CD8-positive, alpha-beta memory T cell (primary cell): Measurements from ENCODE around the gene MYL2. TPM values are rescaled to one million over a fixed set of nuclear protein-coding genes. Genes with fewer than 3 reads are reported as not detected.
"Not testable (repeated sequence)": the region's sequence is repeated elsewhere in the genome, so short reads cannot be mapped to it uniquely, and the experiment has no call there.

Source experiments
- CTCF ChIA-PET: fragments of 350-600 bp; sonication (Branson Sonifier 250); formaldehyde crosslinking; loops from one replicate; lab custom pipeline; 2021; ENCODE audit warnings: antibody characterized with exemption; lab: Charles Lee
- POLR2A ChIA-PET: fragments of 350-600 bp; sonication (Branson Sonifier 250); formaldehyde crosslinking; loops from one replicate; lab custom pipeline; 2021; ENCODE audit warnings: antibody characterized with exemption; lab: Charles Lee
- DNase-seq, 5 donors: peaks; one replicate each; pipeline versions ENCODE4 v3.0.0 to v3.0.0-alpha.2; 2020 to 2022; ENCODE audit warnings: mixed read lengths in 1 of 5
- H3K27ac ChIP-seq: one replicate; pipeline ENCODE4 v1.7.0; 2013; ENCODE audit warnings: low read depth, mild to moderate bottlenecking, low read length, moderate library complexity
- H3K27me3 ChIP-seq: 2 replicates; pipeline ENCODE4 v1.7.0; 2013; ENCODE audit warnings: low read length, mild to moderate bottlenecking; ENCODE audit not compliant: insufficient read depth, poor library complexity, severe bottlenecking
- H3K36me3 ChIP-seq: 2 replicates; pipeline ENCODE4 v1.7.0; 2013; ENCODE audit warnings: mild to moderate bottlenecking, low read length, moderate library complexity; ENCODE audit not compliant: insufficient read depth
- H3K4me1 ChIP-seq: 2 replicates; pipeline ENCODE4 v1.7.0; 2013; ENCODE audit warnings: mild to moderate bottlenecking, low read length, moderate library complexity; ENCODE audit not compliant: insufficient read depth
- H3K4me3 ChIP-seq: 2 replicates; pipeline ENCODE4 v1.7.0; 2013; ENCODE audit warnings: mild to moderate bottlenecking, low read length
- H3K9me3 ChIP-seq: 2 replicates; pipeline ENCODE4 v1.7.0; 2013; ENCODE audit warnings: mild to moderate bottlenecking, low read length
- H3K27ac Mint-ChIP-seq, 8 donors: one replicate each; pipeline ENCODE4 v1.8.0; 2020 to 2021; ENCODE audit warnings: mixed read lengths in 8 of 8, mild to moderate bottlenecking in 6 of 8, inconsistent platforms in 3 of 8, moderate library complexity in 3 of 8
- H3K27me3 Mint-ChIP-seq, 2 donors: one replicate each; pipeline ENCODE4 v1.8.0; 2020 to 2021; ENCODE audit warnings: mixed read lengths in 2 of 2, mild to moderate bottlenecking in 1 of 2, moderate library complexity in 1 of 2
- H3K36me3 Mint-ChIP-seq, 3 donors: one replicate each; pipeline ENCODE4 v1.8.0; 2020 to 2021; ENCODE audit warnings: mixed read lengths in 3 of 3, inconsistent platforms in 1 of 3, mild to moderate bottlenecking in 1 of 3
- H3K4me1 Mint-ChIP-seq, 3 donors: one replicate each; pipeline ENCODE4 v1.8.0; 2020 to 2021; ENCODE audit warnings: mixed read lengths in 3 of 3, inconsistent platforms in 1 of 3, mild to moderate bottlenecking in 1 of 3
- H3K4me3 Mint-ChIP-seq, 7 donors: one replicate each; pipeline ENCODE4 v1.8.0; 2020 to 2021; ENCODE audit warnings: mixed read lengths in 7 of 7, mild to moderate bottlenecking in 6 of 7, moderate library complexity in 4 of 7, inconsistent platforms in 2 of 7
- H3K9me3 Mint-ChIP-seq, 5 donors: one replicate each; pipeline ENCODE4 v1.8.0; 2020 to 2022; ENCODE audit warnings: mixed read lengths in 5 of 5, mild to moderate bottlenecking in 3 of 5, moderate library complexity in 2 of 5, inconsistent platforms in 1 of 5
- polyA plus RNA-seq: library from polyadenylated mRNA; unstranded; fragments of 300-500 nt; fragmentation: Illumina TruSeq; gene quantifications from one replicate; pipeline ENCODE4 v1.2.3, GENCODE V29; 2021
- total RNA-seq, 2 experiments: library from RNA; stranded (reverse); gene quantifications; one replicate each; pipeline ENCODE4 v1.2.3, GENCODE V29; 2021

Gene MYL2
- total RNA-seq = not detected
- polyA plus RNA-seq = not detected

GRCh38 chr12:110920324-110920910, at the start of gene MYL2:
Gene MYL2 (minus strand): TSS chr12:110920579. CDS start chr12:110920529, 50 bp downstream.
- POLR2A ChIA-PET = no interaction called here
- no peaks in the 10 kb centered on the region for H3K27me3 ChIP-seq
- Mint-ChIP-seq H3K27me3 (peaks cover 14 to 46% of the 10 kb centered on the region in 2 donors), H3K4me1 (no peaks in the 10 kb centered on the region), H3K4me3 (peak within 1 kb of the TSS in 1 of 7 donors; percentile 54), H3K36me3 (no peaks in the 10 kb centered on the region), H3K27ac (peak within 1 kb of the TSS in 1 of 8 donors; percentile 64), H3K9me3 (no peaks in the 10 kb centered on the region)
- H3K4me3 ChIP-seq = no peak within 1 kb of the TSS
- no peaks in the 10 kb centered on the region for H3K36me3 ChIP-seq
- no peak for DNase-seq
- no peaks in the 10 kb centered on the region for H3K4me1 ChIP-seq
- H3K27ac ChIP-seq = no peak within 1 kb of the TSS
- CTCF ChIA-PET = no interaction called here
- no peaks in the 10 kb centered on the region for H3K9me3 ChIP-seq

GRCh38 chr12:110966081-110966760, 45.8 kb upstream of the MYL2 start:
- Histone ChIP-seq H3K27ac (no peak overlapping the region), H3K4me3 (no peak overlapping the region), H3K36me3 (no peaks in the 10 kb centered on the region), H3K4me1 (no peaks in the 10 kb centered on the region), H3K9me3 (no peaks in the 10 kb centered on the region), H3K27me3 (peaks cover 10% of the 10 kb centered on the region)
- CTCF ChIA-PET = no interaction called here
- Mint-ChIP-seq H3K27me3 (peaks cover 8 to 36% of the 10 kb centered on the region in 2 donors), H3K4me3 (no peak overlapping the region), H3K36me3 (peaks cover 0 to under 1% (median 0%) of the 10 kb centered on the region in 3 donors), H3K27ac (no peak overlapping the region), H3K9me3 (peaks cover 0 to under 1% (median 0%) of the 10 kb centered on the region in 5 donors), H3K4me1 (no peaks in the 10 kb centered on the region)
- POLR2A ChIA-PET = no interaction called here
- DNase-seq = no peak

- Mint-ChIP-seq H3K27ac (no peak overlapping the region), H3K4me1 (no peaks in the 10 kb centered on the region), H3K36me3 (peaks cover 0 to 2% (median 0%) of the 10 kb centered on the region in 3 donors), H3K4me3 (no peak overlapping the region), H3K27me3 (peaks cover 10 to 39% of the 10 kb centered on the region in 2 donors), H3K9me3 (no peaks in the 10 kb centered on the region)
- no peak overlapping the region for H3K4me3 ChIP-seq
- peaks cover 10% of the 10 kb centered on the region for H3K27me3 ChIP-seq
- H3K36me3 ChIP-seq = no peaks in the 10 kb centered on the region
- H3K4me1 ChIP-seq = no peaks in the 10 kb centered on the region
- no peak for DNase-seq
- no peaks in the 10 kb centered on the region for H3K9me3 ChIP-seq
- H3K27ac ChIP-seq = no peak overlapping the region
- POLR2A ChIA-PET = no interaction called here
- CTCF ChIA-PET = no interaction called here
Measured at GRCh38 chr12:110965574-110965973, 45.2 kb upstream of the MYL2 start.

- Mint-ChIP-seq H3K27ac (no peak overlapping the region), H3K27me3 (peaks cover 17 to 49% of the 10 kb centered on the region in 2 donors), H3K4me1 (no peaks in the 10 kb centered on the region), H3K4me3 (no peak overlapping the region), H3K36me3 (peaks cover 0 to 2% (median 0%) of the 10 kb centered on the region in 3 donors), H3K9me3 (peaks cover 0 to 3% (median 0%) of the 10 kb centered on the region in 5 donors)
- Histone ChIP-seq H3K36me3 (no peaks in the 10 kb centered on the region), H3K27me3 (peaks cover 4% of the 10 kb centered on the region), H3K4me3 (no peak overlapping the region), H3K9me3 (no peaks in the 10 kb centered on the region), H3K27ac (no peak overlapping the region), H3K4me1 (no peaks in the 10 kb centered on the region)
- POLR2A ChIA-PET = no interaction called here
- CTCF ChIA-PET = no interaction called here
- no peak for DNase-seq
Measured at GRCh38 chr12:110960795-110961194, 40.4 kb upstream of the MYL2 start.

- Histone ChIP-seq H3K4me1 (no peaks in the 10 kb centered on the region), H3K9me3 (no peaks in the 10 kb centered on the region), H3K36me3 (no peaks in the 10 kb centered on the region), H3K27ac (no peak overlapping the region), H3K27me3 (no peaks in the 10 kb centered on the region), H3K4me3 (no peak overlapping the region)
- CTCF ChIA-PET = no interaction called here
- POLR2A ChIA-PET = no interaction called here
- no peaks in the 10 kb centered on the region for H3K4me1 Mint-ChIP-seq
- H3K27ac Mint-ChIP-seq = no peak overlapping the region
- H3K36me3 Mint-ChIP-seq = peaks cover 0 to 2% (median 0%) of the 10 kb centered on the region in 3 donors
- peaks cover 14 to 35% of the 10 kb centered on the region in 2 donors for H3K27me3 Mint-ChIP-seq
- H3K9me3 Mint-ChIP-seq = peaks cover 0 to 3% (median 0%) of the 10 kb centered on the region in 5 donors
- DNase-seq = no peak
- no peak overlapping the region for H3K4me3 Mint-ChIP-seq
Measured at GRCh38 chr12:110957652-110958051, 37.3 kb upstream of the MYL2 start.

- peaks cover 0 to 3% (median 0%) of the 10 kb centered on the region in 5 donors for H3K9me3 Mint-ChIP-seq
- Histone ChIP-seq H3K4me3 (no peak overlapping the region), H3K36me3 (no peaks in the 10 kb centered on the region), H3K27me3 (no peaks in the 10 kb centered on the region), H3K9me3 (no peaks in the 10 kb centered on the region), H3K4me1 (no peaks in the 10 kb centered on the region), H3K27ac (no peak overlapping the region)
- peaks cover 0 to 2% (median 0%) of the 10 kb centered on the region in 3 donors for H3K36me3 Mint-ChIP-seq
- no peak for DNase-seq
- no peaks in the 10 kb centered on the region for H3K4me1 Mint-ChIP-seq
- ChIA-PET CTCF (no interaction called here), POLR2A (no interaction called here)
- peaks cover 14 to 32% of the 10 kb centered on the region in 2 donors for H3K27me3 Mint-ChIP-seq
- H3K27ac Mint-ChIP-seq = no peak overlapping the region
- H3K4me3 Mint-ChIP-seq = no peak overlapping the region
Measured at GRCh38 chr12:110957159-110957558, 36.8 kb upstream of the MYL2 start.

GRCh38 chr12:110950867-110951266, 30.5 kb upstream of the MYL2 start:
- DNase-seq, H3K36me3 ChIP-seq, H3K4me3 ChIP-seq, CTCF ChIA-PET, H3K4me1 Mint-ChIP-seq, POLR2A ChIA-PET, H3K9me3 ChIP-seq, H3K27me3 ChIP-seq, H3K27ac Mint-ChIP-seq, H3K4me1 ChIP-seq, H3K27ac ChIP-seq, H3K36me3 Mint-ChIP-seq, H3K4me3 Mint-ChIP-seq, H3K27me3 Mint-ChIP-seq: not testable (repeated sequence)
- H3K9me3 Mint-ChIP-seq = peaks cover 2 to 16% (median 6%) of the 10 kb centered on the region in 5 donors

- H3K9me3 ChIP-seq, H3K27me3 ChIP-seq, DNase-seq, H3K27ac Mint-ChIP-seq, H3K27me3 Mint-ChIP-seq, POLR2A ChIA-PET, H3K36me3 ChIP-seq, CTCF ChIA-PET, H3K36me3 Mint-ChIP-seq, H3K4me3 ChIP-seq, H3K4me1 ChIP-seq, H3K27ac ChIP-seq, H3K4me1 Mint-ChIP-seq, H3K4me3 Mint-ChIP-seq: not testable (repeated sequence)
- peaks cover 2 to 20% (median 6%) of the 10 kb centered on the region in 5 donors for H3K9me3 Mint-ChIP-seq
Measured at GRCh38 chr12:110950466-110950865, 30.1 kb upstream of the MYL2 start.
